HG03354 (cell line): ENCODE data around the gene NTNG1.
"Not testable (repeated sequence)": the region's sequence is repeated elsewhere in the genome, so short reads cannot be mapped to it uniquely, and the experiment has no call there.

ENCODE experiments used
- ATAC-seq: cut with Tn5 transposase; IDR thresholded peaks from one replicate; pipeline ENCODE4 v1.9.1; 2021; ENCODE audit warnings: mild to moderate bottlenecking; ENCODE audit not compliant: unreplicated experiment, poor library complexity, severe bottlenecking

The NTNG1 gene

DNA sequence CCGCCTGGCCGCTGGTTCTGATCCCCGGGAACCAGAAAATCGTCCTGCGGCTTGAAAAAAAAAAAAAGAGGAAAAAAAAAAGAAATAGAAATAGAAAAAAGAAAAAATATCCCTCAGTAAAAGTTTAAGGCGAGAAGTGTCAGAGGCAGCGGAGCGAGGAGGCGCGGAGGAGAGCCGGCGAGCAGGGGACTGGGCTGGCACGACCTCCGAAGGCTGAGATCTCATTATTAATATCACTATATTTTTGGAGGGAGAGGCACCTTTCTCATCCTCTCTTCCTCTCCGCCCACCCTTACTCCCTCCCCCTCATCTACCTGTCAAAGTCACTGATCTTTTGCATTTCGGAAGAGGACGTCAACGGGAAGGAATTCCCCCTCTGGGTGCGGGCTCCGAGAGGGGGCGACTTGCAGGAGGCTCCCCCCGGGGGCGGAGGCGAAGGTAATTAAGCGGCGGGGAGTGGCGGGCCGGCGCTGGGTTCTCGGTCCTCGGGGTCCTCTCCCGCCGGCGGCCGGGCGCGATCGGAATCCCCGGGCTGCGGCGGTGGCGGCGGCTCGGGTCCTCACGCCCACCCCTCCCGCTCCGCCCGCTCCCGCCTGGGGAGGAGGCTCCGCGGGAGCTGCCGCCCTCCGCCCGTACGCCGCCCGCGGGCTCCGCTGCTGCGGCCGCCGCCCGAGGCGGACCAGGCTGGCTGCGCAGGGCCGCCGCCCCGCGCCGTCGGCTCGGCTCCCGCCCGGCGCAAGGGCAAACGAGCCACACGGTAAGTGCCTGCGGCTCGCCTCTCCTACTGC is at the start of gene NTNG1:
NTNG1 (plus strand) TSS at position 337 of the 788 bp plus-strand sequence.
- ATAC-seq = no peak

DNA sequence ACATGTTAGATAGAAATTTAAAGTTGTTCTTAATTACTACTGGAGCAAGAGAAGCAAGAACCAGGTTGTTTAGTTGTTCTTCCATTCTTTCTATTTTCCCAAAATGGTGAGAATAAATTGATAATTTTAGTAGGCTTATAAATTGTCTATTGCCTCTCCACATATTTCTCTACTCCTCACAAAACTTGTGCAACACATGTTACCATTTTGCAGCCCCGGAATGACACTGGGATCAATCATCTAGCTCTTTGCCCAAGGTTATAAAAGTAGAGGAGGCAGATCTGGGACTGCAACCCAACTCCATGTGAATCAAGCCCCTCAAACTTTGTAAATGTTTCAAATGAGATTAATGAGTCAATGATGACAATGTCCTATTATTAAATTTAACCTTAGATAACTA is 49.4 kb upstream of the NTNG1 start:
- no peak for ATAC-seq

DNA sequence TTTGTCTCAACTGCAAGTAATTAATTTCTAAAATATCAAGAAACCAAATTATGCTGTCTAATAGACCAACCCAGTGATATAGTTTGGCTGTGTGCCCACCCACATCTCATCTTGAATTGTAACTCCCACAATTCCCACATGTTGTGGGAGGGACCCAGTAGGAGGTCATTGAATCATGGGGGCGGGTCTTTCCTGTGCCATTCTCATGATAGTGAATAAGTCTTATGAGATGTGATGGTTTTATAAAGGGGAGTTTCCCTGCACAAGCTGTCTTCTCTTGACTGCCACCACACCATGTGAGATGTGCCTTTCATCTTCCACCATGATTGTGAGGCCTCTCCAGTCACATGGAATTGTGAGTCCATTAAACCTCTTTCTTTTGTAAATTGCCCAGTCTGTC is 47.4 kb upstream of the NTNG1 start:
- not testable (repeated sequence) for ATAC-seq

DNA sequence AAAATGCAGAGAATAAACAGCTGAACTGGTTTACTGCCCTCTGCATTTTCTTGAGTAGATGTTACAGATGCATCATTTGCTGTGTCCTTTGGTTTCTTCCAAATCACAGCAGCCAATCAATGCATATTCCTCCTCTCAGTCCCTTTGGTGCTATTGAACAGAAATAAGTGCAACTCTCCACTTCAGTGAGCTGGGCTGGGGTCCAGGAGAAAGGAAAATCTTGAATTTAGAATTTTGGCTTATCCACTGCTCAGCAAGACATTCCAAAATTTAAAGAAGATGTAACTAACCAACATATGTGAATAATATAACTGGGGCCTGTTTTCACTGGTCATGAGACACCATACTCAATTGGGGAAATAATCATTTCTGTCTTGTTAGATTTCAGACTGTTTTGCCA is 45.2 kb upstream of the NTNG1 start:
- ATAC-seq = no peak

DNA sequence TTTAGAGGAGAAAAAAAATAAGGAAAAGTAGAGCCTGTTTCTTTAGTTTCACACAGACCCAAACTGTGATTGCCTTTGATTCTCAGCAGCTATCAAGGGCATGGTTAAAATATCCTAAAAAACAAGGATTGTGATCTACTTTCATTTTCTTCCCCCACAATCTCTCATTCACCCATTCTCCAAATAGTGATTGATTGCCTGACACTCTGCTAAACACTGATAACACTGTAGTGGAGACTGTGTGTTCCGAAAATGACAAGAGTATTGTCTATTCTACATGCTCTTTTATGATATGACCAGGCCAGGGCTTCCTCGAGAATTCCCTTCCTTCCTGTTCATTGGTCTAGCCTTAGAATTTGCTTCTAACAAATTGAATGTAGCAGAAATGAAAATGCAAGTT is 44.1 kb upstream of the NTNG1 start:
- ATAC-seq = no peak

DNA sequence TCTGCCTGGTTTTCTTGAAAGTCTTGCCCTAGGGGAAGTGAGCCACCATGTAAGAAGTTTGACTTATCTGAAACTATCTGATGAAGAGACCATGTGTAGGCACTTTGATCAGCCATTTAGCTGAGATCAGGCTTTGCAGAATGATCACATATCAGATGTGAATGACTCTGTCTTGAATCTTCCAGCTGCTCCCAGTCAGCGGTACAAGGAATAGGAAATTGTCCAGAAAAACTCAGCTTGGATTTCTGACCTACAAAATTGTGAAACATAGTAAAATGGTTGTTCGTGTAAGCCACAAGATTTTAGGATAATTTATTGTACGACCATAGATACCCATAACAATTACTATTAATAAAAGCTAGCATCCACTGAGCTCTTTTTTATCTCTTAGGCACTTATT is 41.9 kb upstream of the NTNG1 start:
- no peak for ATAC-seq

DNA sequence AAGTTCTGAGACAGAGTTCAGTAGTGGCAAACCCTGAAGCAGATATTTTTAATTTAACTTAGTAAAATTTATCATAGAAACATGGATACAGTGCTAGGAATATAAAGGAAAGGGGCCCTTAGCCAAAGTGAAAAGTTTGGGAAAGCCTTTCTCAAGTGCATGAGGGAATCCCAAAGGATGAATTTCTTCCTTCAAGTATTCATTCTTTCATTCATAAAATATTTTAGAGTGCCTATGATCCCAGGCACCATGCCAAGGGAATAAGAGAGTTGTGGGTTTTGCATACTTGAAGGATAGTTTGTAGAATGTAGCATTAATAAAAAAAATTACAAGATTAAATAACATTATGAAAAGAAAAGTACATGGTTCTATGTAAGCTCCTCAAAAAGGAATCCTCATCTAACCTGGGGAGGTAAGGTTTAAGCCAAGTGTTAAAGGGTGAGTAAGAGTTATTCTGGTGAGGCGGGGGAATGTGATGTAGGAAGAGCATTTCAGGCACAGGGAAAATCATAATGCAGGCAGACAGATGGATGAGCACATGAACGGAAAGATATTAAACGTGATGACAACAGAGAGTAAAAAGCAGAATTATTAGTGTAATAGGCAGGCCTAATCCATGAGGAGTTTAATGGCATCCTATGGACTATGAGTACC is 40.4 kb upstream of the NTNG1 start:
- ATAC-seq = no peak

DNA sequence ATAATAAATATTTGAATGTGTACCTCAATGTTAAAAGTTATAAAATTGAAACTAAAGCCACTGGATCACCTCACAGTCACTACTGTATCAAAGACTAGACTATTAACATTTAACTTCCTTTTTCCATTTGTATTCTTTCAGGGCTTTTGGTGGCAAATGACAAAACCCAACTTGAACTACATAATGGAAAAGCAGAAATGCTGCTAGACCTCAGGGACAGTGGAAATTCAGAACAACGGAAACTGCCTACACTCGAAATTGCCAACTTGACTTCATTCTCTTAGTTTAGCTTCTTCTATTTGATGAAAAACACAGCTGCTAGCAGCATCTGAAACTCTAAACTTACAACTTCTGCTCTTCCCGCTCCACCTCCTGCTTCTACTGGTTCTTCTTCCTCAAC is 34.9 kb upstream of the NTNG1 start:
- no peak for ATAC-seq

DNA sequence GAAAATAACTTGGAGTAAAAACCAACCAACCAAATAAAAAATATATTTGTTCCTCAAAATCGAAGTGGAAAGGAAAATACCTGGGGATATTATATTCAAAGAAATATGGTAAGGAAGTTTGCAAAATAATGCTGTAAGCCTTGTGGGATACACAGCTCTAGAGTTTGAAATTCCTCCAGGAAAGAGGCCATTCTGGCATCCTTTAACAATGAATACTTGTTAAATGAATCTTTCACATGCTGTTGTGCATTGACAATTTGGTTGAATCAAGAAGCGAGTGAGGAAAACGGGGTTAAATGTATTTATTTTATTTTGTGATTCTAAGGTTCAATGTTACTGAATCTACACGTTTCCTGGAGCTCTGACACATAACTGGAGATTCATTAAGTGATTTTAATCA is 30.5 kb upstream of the NTNG1 start:
- ATAC-seq = no peak

DNA sequence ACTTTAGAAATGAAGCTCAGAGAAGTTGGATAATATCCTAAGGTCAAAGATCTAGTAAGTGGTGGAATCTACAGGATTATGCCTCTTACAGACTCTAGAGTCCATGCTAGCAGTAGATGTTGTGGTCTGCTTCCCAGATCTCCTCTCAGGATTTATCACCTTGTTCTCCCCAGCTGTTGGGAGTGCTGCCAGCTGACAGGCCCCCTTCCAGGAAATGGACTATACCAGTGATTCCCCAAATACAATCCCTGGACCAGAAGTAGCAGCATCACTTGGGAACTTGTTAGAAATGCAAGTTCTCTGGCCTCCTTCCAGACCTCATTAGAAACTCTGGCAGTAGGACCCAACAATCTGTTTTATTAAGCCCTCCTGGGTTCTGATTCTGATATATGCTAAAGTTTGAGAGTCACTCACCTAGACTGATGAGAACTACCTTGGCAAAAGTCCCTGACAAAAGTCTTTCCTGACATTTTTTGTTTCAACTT is 24.5 kb upstream of the NTNG1 start:
- no peak for ATAC-seq

DNA sequence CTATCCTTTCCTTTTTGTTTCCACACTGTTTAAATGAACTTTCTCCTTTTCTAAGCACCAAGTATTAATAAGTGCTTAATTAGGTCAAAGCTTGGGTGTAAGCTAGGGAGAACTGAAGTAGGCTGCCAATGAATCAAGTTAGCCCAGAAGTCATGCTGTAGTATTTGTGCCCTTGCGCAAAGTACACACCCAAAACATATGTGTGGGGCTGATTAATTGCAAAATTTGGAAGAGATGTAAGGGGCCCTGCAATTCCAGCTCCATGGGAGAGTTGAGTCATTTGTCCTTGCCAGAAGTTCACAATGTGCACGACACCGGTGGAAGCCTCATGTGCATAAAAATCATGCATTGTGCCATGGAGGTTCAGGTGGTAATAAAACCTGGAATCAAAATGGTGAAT is 18.6 kb upstream of the NTNG1 start:
- ATAC-seq = no peak

DNA sequence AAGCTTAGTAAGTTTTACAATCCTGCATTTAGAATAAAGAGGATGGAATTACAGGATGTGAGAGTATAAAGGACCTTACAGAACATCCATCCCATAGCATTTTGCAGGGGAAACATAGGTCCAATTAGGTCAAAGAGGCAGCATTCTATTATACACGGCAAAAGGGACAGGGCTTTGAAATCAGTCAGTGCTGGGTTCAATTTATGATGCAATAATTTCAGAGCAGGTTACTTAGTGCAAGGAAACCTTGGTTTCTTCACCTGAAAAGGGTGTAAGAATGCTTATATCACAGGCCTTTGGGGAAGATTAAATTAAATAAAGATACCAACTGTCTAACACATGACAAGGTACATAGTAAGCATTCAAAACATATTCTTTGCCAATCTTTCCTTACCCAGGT is 17.1 kb upstream of the NTNG1 start:
- ATAC-seq = no peak

DNA sequence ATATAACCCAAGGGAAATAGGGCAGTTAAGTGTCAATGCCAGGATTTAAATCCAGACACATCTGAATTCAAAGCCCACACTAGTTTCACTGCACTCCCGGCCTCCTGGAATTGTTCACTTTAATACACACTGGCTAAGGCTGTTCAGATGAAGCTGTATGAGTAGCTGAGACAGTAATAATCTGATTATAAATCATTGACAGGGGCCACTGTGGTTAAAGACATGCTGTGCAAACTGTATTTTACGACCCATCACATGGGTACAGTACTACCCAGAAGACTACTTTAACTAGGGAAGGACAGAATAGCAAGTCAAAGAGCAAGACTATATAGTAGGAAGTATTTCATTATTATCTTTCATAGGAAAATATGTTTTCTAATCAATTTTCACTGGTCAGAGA is 16.1 kb upstream of the NTNG1 start:
- no peak for ATAC-seq

DNA sequence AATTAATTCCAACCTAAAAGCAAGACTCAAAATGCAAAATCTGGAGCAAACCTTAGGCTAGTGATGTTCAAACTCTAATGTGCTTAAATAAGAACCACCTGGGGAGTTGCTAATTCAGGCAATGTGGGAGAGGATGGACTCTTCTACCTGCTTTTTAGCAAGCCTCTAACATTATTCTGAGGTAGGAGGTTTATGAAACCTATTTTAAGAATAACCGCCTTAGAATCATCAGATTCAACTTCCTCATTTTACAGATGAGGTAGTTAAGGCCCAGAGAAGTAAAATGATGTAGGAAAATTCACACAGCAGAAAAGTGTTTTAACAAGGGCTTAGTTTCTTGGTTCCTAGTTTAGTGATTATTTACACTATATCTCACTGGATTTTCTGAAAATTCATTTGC is 8.6 kb upstream of the NTNG1 start:
- no peak for ATAC-seq

DNA sequence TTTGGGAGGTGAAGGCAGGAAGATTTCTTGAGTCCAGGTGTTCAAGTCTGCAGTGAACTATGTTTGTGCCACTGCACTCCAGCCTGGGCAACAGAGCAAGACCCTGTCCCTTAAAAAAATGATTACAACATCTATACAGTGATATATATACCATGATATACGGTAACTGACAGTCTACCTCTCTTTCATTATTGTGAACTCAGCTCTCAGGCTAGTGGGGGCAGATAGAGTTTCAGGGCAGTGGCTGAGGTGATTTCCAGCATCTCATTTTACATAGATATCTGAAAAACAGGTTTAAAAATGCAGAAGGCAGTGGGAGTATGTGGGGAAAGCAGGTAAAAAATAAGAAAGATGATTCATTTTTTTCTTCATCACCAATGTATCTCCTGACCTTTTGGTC is 8.1 kb upstream of the NTNG1 start:
- ATAC-seq = no peak

DNA sequence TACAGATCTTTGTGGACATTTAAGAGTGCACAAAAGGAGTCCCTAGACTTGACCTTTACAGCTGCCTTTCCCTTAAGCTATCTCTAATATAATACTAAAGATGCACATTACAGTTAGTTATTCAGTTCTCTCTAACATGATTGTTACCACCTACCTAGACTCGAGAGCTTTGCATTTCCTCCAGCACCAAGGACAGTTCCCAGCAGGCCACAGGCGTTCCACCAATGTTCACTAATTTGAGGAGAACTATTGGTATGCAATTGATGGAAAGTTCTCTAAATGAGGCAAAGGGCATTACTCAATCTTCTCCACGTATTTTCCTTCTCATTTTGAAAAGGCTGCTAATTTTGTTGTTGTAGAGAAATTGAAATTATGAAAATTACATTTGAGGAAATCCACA is 5.4 kb upstream of the NTNG1 start:
- no peak for ATAC-seq

DNA sequence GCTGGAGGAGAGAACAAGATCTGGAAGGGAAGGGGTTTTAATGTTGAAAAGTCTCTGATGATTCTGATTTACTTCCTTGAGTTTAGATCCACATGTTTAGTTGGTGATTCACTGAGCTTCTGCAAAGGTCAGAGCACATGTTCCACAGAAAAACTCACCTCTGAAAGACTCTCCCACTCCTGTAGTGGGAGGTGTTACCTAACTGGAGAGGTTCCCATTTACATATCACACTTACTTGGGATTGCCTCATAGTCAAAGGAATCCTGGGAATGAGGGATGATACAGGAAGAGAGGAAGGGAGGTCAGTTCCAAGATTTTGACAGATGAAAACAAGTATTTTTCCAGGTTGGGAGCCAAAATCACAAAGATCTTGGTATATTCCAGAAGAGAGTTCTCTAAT is 2.7 kb upstream of the NTNG1 start:
- ATAC-seq = no peak

DNA sequence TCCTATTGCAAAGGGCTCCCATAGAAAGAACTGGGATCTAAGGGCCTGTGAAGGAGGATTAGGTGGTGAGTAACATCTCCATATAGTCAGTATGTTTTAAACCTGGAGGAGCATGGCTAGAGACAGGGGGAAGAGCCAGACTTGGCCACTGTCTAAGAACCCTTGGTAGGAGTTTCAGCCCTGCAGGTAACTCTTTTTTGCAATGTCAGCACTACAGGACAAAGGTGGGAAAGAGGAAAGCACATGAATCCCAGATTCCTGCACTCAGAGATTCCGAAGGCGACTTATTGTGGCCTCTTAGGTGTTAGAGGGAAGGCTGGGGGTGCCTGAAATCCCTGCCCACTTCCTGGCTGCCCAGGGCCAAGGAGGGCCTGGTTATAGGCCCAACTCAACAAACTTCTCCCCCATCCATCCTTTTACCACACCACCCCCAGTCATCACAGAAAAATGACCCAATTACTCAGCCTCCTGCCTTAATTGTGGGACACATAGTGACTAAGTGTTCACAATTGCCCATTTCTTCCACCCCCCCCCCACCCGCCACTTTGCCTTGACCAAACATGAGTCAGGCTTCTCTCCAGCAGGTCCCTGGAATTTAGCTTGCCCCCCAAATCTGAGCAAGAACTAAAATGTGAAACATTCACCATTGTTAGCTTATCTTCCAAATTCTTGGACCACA is 1.9 kb upstream of the NTNG1 start:
- no peak for ATAC-seq

DNA sequence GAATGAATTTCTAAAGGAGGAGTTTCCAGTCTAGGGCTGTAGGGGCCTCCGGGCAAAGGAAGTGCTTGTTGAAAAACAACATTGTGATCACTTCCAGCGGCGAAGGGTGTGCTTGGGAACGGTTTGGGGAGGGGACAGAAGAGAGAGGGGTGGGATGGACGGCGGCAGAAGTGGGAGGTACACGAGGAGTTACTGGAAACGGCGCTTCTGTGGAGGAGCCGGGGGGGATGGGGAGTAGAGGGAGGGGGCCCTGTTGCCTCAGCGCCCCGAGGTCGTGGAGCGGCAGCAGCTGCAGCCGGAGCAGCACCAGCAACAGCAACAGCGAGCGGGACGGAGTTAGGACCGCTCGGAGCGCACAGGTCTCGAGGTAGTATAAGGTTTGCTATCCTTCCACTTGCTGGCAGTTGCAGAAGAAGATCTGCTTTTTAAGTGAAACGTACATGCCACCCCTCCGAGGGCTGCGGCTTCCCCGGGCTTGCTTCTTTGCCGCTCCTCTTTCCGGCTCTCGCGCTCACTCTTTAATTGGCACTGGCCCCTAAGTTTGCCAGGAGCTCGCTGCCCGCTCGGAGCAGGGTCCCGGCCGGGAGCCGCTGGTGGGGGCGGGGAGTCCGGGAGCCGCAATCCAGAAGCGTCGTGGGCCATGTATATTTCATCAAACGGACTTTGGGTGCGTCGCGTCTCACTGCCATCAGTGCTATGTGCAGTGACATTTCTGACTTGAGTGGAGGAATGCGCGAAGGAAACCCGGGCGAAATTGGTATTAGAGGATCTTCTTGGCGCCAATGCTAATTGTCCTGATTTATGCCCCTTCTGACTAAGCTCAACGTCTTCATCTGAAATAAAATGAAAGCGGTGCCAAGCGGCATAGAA is 771 bp upstream of the NTNG1 start:
- peak; percentile 55 for ATAC-seq

DNA sequence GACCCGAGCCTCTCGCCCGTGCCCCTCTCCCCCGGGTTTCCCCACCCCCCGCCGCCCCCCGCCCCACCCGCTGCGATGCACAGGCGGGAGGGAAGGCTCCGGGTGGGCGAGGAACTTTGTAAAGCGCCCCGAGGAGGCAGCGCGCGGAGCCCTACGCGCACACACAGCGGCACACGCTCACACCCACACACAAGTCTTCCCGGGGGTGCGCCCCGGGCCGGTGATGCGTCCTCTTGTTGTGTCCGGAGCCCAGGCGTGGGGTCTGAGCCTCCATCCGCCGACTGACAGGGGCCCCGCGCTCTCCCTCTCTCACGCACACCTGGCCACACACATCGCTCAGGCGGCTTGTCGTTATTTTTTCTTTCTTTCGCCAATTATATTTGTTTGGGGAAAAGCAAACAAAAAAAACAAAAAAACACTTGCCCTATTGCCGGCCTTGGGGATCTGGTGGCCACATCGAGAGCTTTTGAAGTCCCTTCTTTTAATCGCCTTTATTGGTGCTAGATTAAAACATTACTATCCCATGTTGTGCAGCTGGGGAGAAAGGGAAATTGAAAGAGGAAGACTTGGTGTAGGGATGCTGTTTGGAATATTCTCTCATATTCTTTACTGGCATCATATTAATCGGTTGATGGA is 770 bp downstream of the NTNG1 start:
- no peak for ATAC-seq
